ENCODE measurements around the gene CENPVL3. TPM values are rescaled to one million over a fixed set of nuclear protein-coding genes. Genes with fewer than 3 reads are reported as not detected.
A peak's percentile ranks its signal among the peaks of the same experiment; 100 is the strongest.
"Not testable (repeated sequence)": the region's sequence is repeated elsewhere in the genome, so short reads cannot be mapped to it uniquely, and the experiment has no call there.

CENPVL3 gene
- not detected for total RNA-seq
- polyA plus RNA-seq = not detected
- long read RNA-seq, donor 1 = 0 reads
- long read RNA-seq, donor 2 = 0 reads
- long read RNA-seq, donor 3 = 0 reads
- long read RNA-seq, donor 4 = 0 reads
- long read RNA-seq, donor 5 = 0 reads

- H3K9ac ChIP-seq (ENCODE audit: insufficient read depth in 1 of 2, low read length in 2 of 2); H3K9me3 ChIP-seq (ENCODE audit: control insufficient read depth in 4 of 4, insufficient read depth in 3 of 4, low read length in 3 of 4); H3K27ac ChIP-seq (ENCODE audit: low read depth in 1 of 2, low read length in 1 of 2); ATAC-seq (ENCODE audit: insufficient read depth, low FRiP score); H3K4me1 ChIP-seq (ENCODE audit: control insufficient read depth in 5 of 5, insufficient read depth in 5 of 5, low read length in 5 of 5); H3K4me3 ChIP-seq; H3K36me3 ChIP-seq (ENCODE audit: control insufficient read depth in 4 of 4, insufficient read depth in 4 of 4, low read length in 4 of 4): not testable (repeated sequence)
- 0 to 30% methylated on average over 1 to 59 of the region's 81 CpGs for WGBS, 2 donors
- H3K27me3 ChIP-seq (ENCODE audit: control insufficient read depth in 3 of 3, insufficient read depth in 3 of 3, low read length in 2 of 3) = peaks cover 4 to 49% (median 41%) of the 10 kb centered on the region in 3 donors
- DNase-seq = peak in 1 of 3 donors; percentile 3
Measured at GRCh38 chrX:51618241-51619155, at the start of gene CENPVL3. Gene CENPVL3, minus strand, starts transcription at chrX:51618912. Its CDS starts 39 bp downstream, at chrX:51618873.

GRCh38 chrX:51665981-51666380 lies 47.3 kb upstream of the CENPVL3 start:
- 27 to 48% methylated on average over 5 of the region's 5 CpGs for WGBS, 2 donors
- TF ChIP-seq CTCF (IDR thresholded peaks at IDR 0.05; ENCODE audit: control extremely low read depth, extremely low read depth) = no peak
- H3K4me3 ChIP-seq = no peak overlapping the region
- H3K36me3 ChIP-seq (ENCODE audit: control insufficient read depth in 4 of 4, insufficient read depth in 4 of 4, low read length in 4 of 4) = no peaks in the 10 kb centered on the region
- H3K4me1 ChIP-seq (ENCODE audit: control insufficient read depth in 5 of 5, insufficient read depth in 5 of 5, low read length in 5 of 5) = no peaks in the 10 kb centered on the region
- H3K27ac ChIP-seq (ENCODE audit: low read depth in 1 of 2, low read length in 1 of 2) = no peak overlapping the region
- DNase-seq = no peak
- no peak for ATAC-seq (ENCODE audit: insufficient read depth, low FRiP score)
- H3K27me3 ChIP-seq (ENCODE audit: control insufficient read depth in 3 of 3, insufficient read depth in 3 of 3, low read length in 2 of 3) = peaks cover 2 to 8% (median 5%) of the 10 kb centered on the region in 3 donors
- no peak overlapping the region for H3K9ac ChIP-seq (ENCODE audit: insufficient read depth in 1 of 2, low read length in 2 of 2)
- H3K9me3 ChIP-seq (ENCODE audit: control insufficient read depth in 4 of 4, insufficient read depth in 3 of 4, low read length in 3 of 4) = no peaks in the 10 kb centered on the region

DNA sequence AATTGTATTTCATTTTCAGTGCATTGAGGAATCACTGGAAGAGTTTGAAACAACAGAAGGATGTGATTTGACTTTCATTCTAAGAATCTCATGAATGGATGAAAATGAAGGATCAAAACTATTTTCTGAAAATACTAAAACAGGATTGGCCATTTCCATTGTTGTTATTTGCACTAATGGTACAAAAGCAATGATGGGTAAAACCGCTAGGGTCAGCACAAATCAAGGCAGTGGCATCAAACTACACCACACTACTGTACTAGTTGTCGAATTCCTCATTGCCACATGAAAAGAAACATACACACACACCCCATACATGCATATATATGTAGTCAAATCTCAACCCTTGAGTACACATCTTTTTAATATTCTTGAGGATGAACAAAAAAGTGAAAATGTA lies 24.7 kb upstream of the CENPVL3 start:
- Histone ChIP-seq H3K9ac (ENCODE audit: insufficient read depth in 1 of 2, low read length in 2 of 2) (no peak overlapping the region), H3K27me3 (ENCODE audit: control insufficient read depth in 3 of 3, insufficient read depth in 3 of 3, low read length in 2 of 3) (peaks cover 0 to 12% (median 0%) of the 10 kb centered on the region in 3 donors), H3K36me3 (ENCODE audit: control insufficient read depth in 4 of 4, insufficient read depth in 4 of 4, low read length in 4 of 4) (no peaks in the 10 kb centered on the region), H3K27ac (ENCODE audit: low read depth in 1 of 2, low read length in 1 of 2) (no peak overlapping the region), H3K4me1 (ENCODE audit: control insufficient read depth in 5 of 5, insufficient read depth in 5 of 5, low read length in 5 of 5) (no peaks in the 10 kb centered on the region), H3K4me3 (no peak overlapping the region), H3K9me3 (ENCODE audit: control insufficient read depth in 4 of 4, insufficient read depth in 3 of 4, low read length in 3 of 4) (no peaks in the 10 kb centered on the region)
- DNase-seq (no peak), ATAC-seq (ENCODE audit: insufficient read depth, low FRiP score) (no peak)
- WGBS, 2 donors = 55 to 73% methylated on average over 2 of the region's 2 CpGs
- no peak for TF ChIP-seq CTCF (IDR thresholded peaks at IDR 0.05; ENCODE audit: control extremely low read depth, extremely low read depth)

GRCh38 chrX:51641421-51642021 lies 22.8 kb upstream of the CENPVL3 start:
- Histone ChIP-seq H3K27me3 (ENCODE audit: control insufficient read depth in 3 of 3, insufficient read depth in 3 of 3, low read length in 2 of 3) (peaks cover 0 to 15% (median 4%) of the 10 kb centered on the region in 3 donors), H3K9ac (ENCODE audit: insufficient read depth in 1 of 2, low read length in 2 of 2) (no peak overlapping the region), H3K4me3 (no peak overlapping the region), H3K36me3 (ENCODE audit: control insufficient read depth in 4 of 4, insufficient read depth in 4 of 4, low read length in 4 of 4) (no peaks in the 10 kb centered on the region), H3K4me1 (ENCODE audit: control insufficient read depth in 5 of 5, insufficient read depth in 5 of 5, low read length in 5 of 5) (no peaks in the 10 kb centered on the region), H3K9me3 (ENCODE audit: control insufficient read depth in 4 of 4, insufficient read depth in 3 of 4, low read length in 3 of 4) (no peaks in the 10 kb centered on the region), H3K27ac (ENCODE audit: low read depth in 1 of 2, low read length in 1 of 2) (no peak overlapping the region)
- TF ChIP-seq CTCF (IDR thresholded peaks at IDR 0.05; ENCODE audit: control extremely low read depth, extremely low read depth) = no peak
- ATAC-seq (ENCODE audit: insufficient read depth, low FRiP score) = peak; percentile 41
- WGBS, 2 donors = 31 to 36% methylated on average over 19 of the region's 19 CpGs
- peak in 2 of 3 donors; percentile 44 to 64 for DNase-seq

DNA sequence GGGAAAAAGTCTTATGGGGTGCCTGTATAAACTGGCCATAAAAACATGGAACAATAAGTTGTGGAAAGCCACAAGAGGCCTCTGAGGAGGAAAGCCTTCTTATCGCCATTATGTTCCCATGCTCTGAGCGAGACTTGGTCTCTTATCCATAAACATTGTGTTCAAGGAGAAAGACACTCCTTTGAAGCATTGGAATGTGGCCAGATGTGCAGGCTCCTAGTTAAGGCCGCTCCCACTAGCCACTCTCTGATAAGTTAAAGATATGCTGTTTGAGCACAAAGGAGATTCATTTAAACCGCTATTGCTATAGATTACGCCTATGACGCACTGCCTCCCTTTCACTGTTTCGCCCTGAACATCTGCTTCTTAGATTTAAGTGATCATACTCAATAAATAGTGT lies 17.8 kb upstream of the CENPVL3 start:
- not testable (repeated sequence) for H3K4me1 ChIP-seq (ENCODE audit: control insufficient read depth in 5 of 5, insufficient read depth in 5 of 5, low read length in 5 of 5); H3K27ac ChIP-seq (ENCODE audit: low read depth in 1 of 2, low read length in 1 of 2); ATAC-seq (ENCODE audit: insufficient read depth, low FRiP score); H3K9me3 ChIP-seq (ENCODE audit: control insufficient read depth in 4 of 4, insufficient read depth in 3 of 4, low read length in 3 of 4); H3K4me3 ChIP-seq; H3K9ac ChIP-seq (ENCODE audit: insufficient read depth in 1 of 2, low read length in 2 of 2); H3K36me3 ChIP-seq (ENCODE audit: control insufficient read depth in 4 of 4, insufficient read depth in 4 of 4, low read length in 4 of 4); DNase-seq
- H3K27me3 ChIP-seq (ENCODE audit: control insufficient read depth in 3 of 3, insufficient read depth in 3 of 3, low read length in 2 of 3) = peaks cover 0 to 14% (median 8%) of the 10 kb centered on the region in 3 donors
- 75 to 93% methylated on average over 7 of the region's 7 CpGs for WGBS, 2 donors

Measured in lung (tissue), 16 donors.